Measurements from ENCODE around the gene RET. TPM values are rescaled to one million over a fixed set of nuclear protein-coding genes. Genes with fewer than 3 reads are reported as not detected.

The RET gene
- total RNA-seq, 1 donor from 2014 or later = 2.8 TPM

DNA sequence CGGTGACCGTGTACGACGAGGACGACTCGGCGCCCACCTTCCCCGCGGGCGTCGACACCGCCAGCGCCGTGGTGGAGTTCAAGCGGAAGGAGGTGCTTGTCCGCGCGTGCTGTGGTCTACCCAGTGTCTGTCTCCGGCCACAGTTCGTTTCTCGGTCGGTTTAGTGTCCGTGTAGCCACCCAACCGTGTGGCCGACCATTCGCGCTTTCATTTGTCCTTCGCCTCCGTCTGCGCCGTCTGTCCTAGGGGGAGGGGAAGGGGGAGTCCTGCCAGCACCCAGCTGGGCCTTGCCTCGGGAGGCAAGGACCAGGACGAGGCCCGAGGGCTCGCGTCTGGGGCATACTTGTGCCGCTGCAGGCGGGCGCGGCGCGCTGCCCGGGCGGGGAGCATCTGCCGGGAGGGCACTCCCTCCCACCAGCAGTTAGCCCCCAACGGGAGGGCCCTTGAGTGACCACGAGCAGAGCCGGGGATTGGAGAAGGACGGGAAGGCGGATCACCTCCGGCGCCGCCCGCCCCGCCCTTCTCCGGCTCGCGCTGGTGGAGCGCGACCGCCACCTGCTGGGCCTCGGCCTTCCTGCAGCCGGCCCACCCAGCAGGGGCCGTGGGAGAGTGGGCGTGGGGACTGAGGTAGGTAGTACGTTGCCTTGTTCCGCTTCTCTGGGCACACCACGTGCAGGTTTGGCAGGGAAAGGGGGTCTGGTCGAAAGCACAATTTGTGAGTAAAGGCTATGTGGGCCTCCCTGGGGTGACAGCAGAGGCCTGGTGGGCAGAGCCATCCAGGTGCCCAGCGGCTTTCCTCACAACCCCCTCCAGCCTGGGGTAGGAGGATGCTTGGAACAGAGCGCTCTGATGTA lies 28.5 kb downstream of the RET start:
- intact Hi-C loops (cut with micrococcal nuclease) = loop anchor here (1.0 to 10.0 kb wide), 12 partner anchors 15 to 921 kb away; partner anchors contain the start of genes BMS1 and ZNF33B

DNA sequence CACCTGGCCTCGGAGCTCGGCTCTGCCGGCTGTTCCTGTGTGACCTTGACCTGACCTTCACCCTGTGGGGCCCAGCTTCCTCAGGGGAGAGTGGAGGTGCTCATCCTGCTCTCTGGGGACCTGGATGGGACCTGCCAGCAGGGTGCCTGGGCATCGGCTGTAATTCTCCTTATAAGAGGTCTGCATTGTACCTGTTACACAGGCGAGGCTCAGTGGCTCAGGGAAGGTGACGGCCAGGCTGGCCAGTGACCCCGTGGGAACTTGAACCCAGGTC lies 29.0 kb downstream of the RET start:
- intact Hi-C loops (cut with micrococcal nuclease) = loop anchor here (1.0 to 10.0 kb wide), 12 partner anchors 15 to 921 kb away; partner anchors contain the start of genes BMS1 and ZNF33B

DNA sequence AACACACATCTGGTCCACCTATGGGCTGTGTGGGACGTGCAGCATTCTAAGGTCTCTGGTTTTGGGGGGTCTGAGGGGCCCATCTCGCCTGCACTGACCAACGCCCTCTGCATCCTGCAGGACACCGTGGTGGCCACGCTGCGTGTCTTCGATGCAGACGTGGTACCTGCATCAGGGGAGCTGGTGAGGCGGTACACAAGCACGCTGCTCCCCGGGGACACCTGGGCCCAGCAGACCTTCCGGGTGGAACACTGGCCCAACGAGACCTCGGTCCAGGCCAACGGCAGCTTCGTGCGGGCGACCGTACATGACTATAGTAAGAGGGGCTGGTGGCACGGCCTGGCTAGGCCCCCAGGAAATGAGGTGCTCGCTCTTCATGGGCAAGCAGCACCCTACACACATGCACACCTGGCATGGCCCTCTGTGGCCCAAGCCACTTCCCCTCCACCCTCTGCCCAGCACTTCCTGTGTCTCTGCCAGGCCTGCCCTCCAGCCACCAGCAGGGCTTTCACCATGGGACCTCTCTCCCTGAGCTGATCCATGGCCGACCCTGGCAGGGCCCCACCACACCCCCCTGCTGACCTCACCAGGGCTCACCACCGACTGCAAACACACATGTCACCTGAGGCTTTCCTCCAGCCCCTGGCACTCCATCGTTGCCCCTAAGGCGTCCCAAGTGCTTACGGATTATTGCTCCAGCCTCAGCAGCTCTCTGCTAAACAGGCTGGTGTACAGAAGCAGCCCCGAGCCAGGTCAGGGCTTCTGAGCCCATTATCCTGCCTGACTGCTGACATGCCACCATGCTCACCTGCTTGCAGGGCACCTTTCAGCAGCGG lies 29.6 kb downstream of the RET start:
- intact Hi-C loops (cut with micrococcal nuclease) = loop anchor here (5.0 to 10.0 kb wide), 2 partner anchors 241 to 922 kb away; no protein-coding TSS in a partner anchor

DNA sequence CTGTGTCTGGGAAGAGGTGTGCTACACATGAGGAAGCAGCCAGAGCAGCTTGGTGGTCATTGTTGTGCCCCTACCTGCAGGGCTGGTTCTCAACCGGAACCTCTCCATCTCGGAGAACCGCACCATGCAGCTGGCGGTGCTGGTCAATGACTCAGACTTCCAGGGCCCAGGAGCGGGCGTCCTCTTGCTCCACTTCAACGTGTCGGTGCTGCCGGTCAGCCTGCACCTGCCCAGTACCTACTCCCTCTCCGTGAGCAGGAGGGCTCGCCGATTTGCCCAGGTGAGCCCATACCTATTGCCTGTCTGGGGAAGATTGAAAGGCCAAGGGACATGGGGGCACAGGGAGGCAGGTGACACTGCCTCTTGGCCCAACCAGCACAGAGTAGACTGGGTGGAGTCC lies 32.1 kb downstream of the RET start:
- intact Hi-C loops (cut with micrococcal nuclease) = loop anchor here (2.0 to 10.0 kb wide), 3 partner anchors 238 to 924 kb away; no protein-coding TSS in a partner anchor

DNA sequence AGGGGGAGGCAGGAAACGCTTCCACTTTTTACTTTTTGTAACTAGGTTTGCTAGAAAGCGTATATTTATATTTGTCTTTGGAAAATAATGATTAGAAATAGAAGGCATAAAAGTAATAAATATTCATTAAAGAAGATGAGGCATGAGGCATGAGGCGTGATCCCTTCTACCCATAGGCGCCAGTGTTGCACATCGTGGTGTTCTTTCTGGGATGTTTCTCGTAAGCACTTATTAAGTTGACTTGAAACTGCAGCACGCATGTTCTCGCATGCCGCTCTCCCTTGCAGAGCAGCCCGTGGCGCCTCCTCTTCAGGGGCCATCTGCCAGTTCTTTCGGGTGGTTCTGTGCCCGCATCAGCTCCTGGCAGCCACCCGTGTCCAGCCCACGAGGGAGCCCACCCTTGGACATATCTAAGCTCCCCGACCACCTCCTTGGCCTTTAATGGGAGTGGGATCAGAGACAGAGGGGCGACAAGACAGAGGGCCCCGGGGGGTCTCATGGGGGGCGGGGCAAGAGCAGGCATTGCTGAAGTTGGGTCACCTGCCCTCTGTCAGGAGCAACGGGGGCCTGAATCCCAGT lies 32.9 kb downstream of the RET start:
- intact Hi-C loops (cut with micrococcal nuclease) = loop anchor here (2.0 to 10.0 kb wide), 3 partner anchors 238 to 925 kb away; no protein-coding TSS in a partner anchor

DNA sequence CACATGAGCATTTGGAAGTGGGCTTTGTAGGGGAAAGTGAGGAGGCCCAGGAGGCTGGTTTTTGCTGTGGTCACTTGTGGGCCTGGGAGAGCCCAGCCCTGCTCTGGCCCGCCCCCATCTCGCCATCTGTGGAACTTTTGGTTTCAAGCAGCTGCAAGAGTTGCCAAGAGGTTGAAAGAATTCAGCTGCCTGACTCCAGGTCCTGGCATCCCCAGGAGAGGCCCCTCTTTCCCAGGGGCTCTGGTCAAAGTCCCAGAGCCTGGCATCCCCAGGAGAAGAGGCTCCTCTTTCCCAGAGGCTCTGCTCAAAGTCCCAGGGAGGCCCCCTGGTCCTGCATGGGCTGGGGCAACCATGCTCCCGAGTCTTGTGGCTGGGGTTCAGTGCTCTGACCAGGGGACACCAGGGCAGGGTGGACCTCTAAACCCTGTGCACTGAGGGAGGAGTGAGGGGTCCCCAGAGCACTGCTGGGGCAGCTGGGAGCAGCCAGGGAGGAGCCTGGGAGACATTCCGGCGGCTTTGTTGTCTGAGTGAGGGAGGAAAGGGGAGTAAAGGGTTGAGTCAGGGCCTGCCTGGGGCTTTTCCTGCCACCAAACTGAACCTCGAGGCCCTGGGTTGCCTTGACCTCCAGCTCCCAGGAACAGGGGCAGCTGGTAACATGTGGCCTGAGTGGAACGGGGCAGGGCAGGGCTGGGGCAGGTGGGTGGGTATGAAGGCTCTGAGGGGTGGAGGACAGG lies 33.6 kb downstream of the RET start:
- intact Hi-C loops (cut with micrococcal nuclease) = no loop called here

DNA sequence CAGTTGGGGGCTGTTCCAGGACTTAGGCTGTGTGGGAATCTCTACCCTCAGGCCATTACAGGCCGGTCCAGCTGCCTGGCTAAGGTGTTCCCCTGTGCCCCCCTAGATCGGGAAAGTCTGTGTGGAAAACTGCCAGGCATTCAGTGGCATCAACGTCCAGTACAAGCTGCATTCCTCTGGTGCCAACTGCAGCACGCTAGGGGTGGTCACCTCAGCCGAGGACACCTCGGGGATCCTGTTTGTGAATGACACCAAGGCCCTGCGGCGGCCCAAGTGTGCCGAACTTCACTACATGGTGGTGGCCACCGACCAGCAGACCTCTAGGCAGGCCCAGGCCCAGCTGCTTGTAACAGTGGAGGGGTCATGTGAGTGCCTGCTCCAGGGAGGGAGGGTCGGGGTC lies 34.2 kb downstream of the RET start:
- intact Hi-C loops (cut with micrococcal nuclease) = no loop called here

DNA sequence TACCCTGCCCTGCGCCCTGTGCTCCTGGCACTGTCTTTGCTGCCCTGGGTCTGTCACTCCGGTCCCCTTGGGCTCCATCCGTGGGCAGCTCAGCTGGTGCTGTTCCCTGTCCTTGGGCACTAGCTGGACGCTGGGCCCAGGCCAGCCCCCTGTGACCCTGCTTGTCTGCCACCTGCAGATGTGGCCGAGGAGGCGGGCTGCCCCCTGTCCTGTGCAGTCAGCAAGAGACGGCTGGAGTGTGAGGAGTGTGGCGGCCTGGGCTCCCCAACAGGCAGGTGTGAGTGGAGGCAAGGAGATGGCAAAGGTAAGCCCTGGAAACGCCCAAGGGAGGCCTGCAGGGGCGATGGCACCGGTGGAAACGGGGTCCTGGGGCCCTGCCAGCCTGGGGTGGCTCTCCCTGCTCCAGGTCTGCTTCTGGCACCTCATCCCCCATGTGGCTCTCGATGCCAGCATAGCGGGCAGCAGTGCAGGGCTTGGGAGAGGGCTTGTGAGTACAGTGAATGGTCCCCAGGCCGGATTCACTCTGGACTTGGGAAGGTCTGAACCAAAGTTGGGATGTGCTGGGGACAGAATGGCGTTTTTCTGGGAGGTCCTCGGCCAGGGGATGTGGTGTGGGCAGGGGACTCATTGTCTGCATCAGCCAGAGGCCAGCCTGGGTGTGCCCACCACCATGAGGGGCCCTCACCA lies 35.2 kb downstream of the RET start:
- intact Hi-C loops (cut with micrococcal nuclease) = no loop called here

DNA sequence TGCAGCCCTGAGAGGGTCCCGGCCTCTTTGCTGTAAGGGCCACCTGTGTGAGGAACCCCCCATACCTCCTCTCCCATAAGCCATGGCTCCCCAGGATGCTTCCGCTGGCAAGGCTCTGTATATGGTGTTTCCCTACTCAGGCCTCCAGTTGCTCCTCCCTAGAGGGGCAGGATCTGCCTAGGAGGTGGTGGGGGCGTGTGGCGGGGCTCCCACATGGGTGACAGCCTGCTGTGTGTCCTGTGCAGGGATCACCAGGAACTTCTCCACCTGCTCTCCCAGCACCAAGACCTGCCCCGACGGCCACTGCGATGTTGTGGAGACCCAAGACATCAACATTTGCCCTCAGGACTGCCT lies 35.7 kb downstream of the RET start:
- intact Hi-C loops (cut with micrococcal nuclease) = no loop called here

DNA sequence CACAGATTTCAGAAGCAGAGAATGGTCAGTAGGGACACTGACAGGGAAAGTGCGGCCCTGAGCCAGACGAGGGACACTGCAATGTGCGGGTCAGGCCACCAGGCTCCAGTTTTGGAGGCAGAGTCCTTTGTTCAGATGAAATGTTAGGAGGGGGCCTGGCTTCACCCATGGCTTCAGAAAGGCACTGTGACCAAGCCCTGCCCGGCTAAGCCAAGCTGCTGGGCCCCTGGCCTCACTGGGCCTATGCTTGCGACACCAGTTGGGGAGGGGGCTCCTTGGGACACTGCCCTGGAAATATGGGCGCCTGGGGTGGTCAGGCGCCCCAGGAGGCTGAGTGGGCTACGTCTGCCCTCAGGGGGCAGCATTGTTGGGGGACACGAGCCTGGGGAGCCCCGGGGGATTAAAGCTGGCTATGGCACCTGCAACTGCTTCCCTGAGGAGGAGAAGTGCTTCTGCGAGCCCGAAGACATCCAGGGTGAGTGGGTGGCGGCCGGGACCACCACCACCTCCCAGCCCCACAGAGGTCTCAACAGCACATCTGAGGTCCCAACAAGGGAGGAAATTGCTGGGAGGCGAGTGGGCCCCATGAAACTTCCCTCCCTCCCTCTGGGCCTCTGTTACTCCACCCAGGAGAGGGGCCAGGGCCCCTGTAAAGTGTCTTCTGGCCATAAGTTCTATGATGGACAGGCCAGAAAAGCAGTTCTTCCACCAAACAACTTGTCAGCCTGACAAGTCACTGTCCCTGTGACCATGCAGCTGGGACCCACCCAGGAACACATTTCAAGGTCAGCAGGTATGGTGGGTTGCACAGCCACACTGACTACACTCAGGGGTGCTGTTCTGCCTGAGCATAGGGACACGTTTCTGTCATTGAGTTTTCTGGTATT lies 36.6 kb downstream of the RET start:
- intact Hi-C loops (cut with micrococcal nuclease) = no loop called here

DNA sequence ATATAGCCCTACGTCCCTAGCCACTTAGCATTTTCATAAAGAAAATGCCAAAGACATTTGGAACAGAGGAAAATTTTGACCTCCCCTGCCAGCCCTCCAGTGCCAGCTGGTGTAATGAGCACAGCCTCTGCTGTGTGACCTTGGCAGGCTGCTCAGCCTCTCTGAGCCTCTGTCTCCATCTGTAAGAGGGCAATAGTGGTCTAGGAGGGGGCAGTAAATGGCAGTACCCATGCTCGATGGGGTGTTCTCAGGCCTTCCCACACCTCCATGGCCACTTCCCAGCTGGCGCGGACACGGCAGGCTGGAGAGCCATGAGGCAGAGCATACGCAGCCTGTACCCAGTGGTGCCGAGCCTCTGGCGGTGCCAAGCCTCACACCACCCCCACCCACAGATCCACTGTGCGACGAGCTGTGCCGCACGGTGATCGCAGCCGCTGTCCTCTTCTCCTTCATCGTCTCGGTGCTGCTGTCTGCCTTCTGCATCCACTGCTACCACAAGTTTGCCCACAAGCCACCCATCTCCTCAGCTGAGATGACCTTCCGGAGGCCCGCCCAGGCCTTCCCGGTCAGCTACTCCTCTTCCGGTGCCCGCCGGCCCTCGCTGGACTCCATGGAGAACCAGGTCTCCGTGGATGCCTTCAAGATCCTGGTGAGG lies 37.3 kb downstream of the RET start:
- intact Hi-C loops (cut with micrococcal nuclease) = no loop called here

DNA sequence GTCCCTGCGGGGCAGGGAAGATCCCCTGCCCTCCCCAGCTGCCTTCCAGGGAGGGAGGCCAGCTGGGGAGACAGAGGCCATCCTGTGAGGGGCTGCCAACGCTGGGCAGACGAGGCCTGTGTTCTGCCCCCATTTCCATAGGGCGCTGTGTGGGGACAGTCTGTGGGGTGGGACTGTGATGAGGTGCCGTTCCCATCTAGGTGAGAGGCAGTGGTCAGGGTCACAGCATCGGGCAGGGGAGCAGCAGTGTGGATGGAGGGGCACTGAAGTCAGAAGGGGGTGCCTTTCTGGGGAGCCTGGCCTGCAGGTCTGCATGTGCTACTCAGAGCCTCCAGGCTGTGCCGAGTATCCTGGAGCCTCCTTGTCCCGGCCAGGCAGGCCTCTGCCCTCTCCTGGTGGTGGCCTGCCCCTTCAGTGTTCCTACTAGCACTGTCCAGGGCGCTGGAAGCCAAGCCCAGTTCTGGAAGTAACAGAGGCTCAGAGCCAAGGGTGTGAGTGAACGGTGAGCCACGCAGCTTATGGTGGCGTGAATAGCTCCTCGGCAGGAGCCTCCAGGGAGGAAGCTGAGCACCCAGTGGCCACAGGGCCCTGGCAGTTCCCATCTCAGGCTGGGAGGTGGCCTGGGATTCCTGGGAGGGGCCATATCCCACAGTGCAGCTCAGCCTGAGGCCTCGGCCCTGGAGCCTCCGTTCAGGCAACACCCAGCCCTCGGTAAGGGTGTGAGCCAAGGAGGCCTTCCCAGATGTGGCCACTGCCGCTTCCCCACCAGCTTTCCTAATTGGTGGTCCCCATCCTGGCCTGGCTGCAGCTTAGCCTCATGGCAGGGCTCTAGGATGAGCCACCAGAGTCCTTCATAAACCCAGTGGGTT lies 38.1 kb downstream of the RET start:
- intact Hi-C loops (cut with micrococcal nuclease) = no loop called here

DNA sequence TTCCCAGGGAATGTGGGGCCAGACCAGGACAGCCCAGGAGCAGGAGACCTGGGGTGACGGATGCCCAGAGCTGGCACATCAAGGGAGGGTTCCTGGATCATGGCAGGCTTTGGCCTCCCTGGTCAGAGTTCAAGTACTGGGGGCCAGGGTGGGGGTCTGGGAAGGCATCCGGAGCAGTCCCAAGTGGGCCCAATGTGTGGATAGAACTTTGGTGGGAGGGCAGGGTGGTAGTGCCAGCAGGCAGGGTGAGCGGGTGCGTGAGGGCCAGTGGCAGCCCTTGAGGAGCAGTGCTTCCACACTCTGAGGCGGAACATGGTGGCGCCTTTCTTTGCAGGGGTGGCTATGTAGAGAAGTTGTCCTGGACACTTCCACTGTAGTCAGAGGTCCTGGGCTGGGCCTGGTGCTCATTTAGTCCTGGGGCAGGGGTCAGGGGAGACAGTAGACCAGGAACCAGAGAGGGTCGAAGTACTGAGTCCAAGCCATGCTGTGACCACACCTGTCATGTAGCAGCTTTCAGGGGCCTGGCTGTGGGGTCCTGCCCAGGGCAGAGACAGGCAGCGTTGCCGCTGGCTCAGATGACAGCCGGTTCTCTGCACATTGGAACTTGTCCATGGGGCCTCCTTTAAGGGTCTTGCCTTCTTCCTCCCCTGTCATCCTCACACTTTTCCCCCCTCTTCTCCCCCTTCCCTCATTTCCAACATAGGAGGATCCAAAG lies 39.2 kb downstream of the RET start:
- intact Hi-C loops (cut with micrococcal nuclease) = no loop called here

DNA sequence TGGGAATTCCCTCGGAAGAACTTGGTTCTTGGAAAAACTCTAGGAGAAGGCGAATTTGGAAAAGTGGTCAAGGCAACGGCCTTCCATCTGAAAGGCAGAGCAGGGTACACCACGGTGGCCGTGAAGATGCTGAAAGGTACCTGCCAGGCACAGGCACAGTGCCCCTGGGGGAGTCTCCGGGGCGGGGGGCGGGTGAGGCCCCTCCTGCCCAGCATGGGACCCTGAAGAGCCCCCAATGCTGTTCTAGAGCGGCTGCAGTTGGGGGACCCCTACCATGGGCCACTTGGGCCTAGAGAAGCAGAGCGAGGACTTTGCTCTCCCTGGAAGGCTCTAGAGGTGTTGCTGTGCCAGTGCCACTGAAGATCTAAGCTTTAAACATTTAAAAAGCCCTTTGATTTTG lies 39.7 kb downstream of the RET start:
- intact Hi-C loops (cut with micrococcal nuclease) = no loop called here

DNA sequence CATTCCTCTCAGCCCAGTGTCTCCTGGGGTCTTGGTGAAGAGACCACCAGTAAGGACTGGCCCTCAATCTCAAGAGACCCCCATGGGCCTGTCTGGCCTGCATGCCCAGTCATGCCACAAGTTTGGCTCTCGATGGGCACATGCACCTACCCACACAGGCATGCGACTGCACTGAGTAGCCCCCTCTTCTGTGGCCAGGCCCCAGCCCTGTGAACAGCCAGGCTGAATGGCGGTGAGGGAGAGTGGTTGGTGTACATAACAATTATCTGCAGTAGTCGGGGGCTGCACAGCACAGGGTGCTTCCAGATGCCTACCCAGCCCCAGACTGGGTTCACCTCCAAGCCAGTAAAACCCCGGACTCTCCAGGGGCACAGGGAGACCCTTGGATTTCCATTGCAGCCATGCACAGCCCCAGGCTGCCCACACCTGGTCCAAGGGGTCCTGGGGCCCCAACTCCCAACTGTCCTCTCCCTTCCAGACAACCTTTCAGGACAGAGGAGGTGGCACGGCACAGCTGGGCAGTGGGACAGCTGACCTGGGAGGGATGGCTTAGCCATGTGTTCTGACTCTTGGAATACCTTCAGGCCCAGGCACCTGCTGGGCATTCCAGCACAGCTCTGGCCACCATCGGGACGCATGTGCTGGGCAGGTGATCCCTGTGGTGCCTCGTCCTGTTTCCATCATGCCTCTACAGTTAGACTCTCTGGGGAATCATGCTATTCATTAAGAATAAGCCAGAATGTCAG lies 40.3 kb downstream of the RET start:
- intact Hi-C loops (cut with micrococcal nuclease) = no loop called here

DNA sequence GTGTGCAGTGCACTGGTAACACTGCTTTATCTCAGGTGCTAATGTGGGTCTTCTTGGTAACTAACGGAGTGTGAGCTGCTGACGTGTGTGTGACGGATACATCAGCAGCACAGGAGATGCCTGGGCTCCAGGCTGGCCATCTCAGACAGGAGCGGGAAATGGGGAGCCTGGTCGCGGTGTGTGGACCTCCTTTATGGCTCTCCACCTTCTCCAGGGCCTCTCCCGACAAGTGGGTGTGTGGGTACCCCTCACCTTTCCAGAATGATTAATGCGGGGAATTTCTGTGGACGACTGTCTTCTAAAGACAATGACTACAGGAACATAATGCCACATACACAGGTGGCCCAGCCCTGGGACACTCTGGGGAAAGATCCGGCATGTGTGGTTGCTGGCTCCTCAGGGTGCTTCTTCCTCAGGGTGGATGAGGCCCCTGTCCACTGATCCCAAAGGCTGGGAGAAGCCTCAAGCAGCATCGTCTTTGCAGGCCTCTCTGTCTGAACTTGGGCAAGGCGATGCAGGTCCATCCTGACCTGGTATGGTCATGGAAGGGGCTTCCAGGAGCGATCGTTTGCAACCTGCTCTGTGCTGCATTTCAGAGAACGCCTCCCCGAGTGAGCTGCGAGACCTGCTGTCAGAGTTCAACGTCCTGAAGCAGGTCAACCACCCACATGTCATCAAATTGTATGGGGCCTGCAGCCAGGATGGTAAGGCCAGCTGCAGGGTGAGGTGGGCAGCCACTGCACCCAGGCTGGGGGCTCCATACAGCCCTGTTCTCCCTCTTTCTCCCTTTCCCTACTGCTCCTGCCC lies 41.1 kb downstream of the RET start:
- intact Hi-C loops (cut with micrococcal nuclease) = no loop called here
